H1 (cell line): ENCODE measurements around the gene GNB5. TPM values are rescaled to one million over a fixed set of nuclear protein-coding genes. Genes with fewer than 3 reads are reported as not detected.

Experiments used
- CTCF ChIA-PET: fragments of 300-600 bp; sonication (Branson Sonifier 250); formaldehyde crosslinking; loops from one replicate; lab custom pipeline; 2021; ENCODE audit not compliant: partially characterized antibody; lab: Charles Lee
- POLR2A ChIA-PET: fragments of 300-600 bp; sonication (Branson Sonifier 250); formaldehyde crosslinking; loops from one replicate; lab custom pipeline; 2021; ENCODE audit warnings: inconsistent platforms; ENCODE audit not compliant: partially characterized antibody; lab: Charles Lee
- DNase-seq, 2 experiments: peaks; one replicate each; pipeline versions ENCODE4 v3.0.0 to v3.0.0-alpha.2; 2010 to 2022; ENCODE audit warnings: low spot score in 2 of 2, low read depth in 1 of 2, mixed read lengths in 1 of 2
- FAIRE-seq: peaks from 2 replicates; lab custom pipeline; 2011; peaks lifted over from hg19 to GRCh38; lab: Jason Lieb, UNC
- H2AFZ ChIP-seq: 2 replicates; pipeline ENCODE4 v1.8.1; 2012; ENCODE audit warnings: low read length, inconsistent platforms
- H2AK5ac ChIP-seq: 2 replicates; pipeline ENCODE4 v1.6.1; 2013; ENCODE audit warnings: low read depth, low read length
- H2BK120ac ChIP-seq: replicated peaks from 2 replicates; pipeline ENCODE3; 2013; ENCODE audit warnings: low read depth, low read length, inconsistent platforms
- H2BK12ac ChIP-seq: 2 replicates; pipeline ENCODE4 v1.6.1; 2013; ENCODE audit warnings: low read depth, low read length
- H2BK15ac ChIP-seq: 2 replicates; pipeline ENCODE4 v1.6.1; 2013; ENCODE audit warnings: low read length
- H2BK20ac ChIP-seq: 2 replicates; pipeline ENCODE4 v1.6.1; 2013; ENCODE audit warnings: low read length
- H2BK5ac ChIP-seq: 2 replicates; pipeline ENCODE4 v1.6.1; 2013; ENCODE audit warnings: low read depth, low read length
- H3K14ac ChIP-seq: 2 replicates; pipeline ENCODE4 v1.6.1; 2013; ENCODE audit warnings: inconsistent platforms; ENCODE audit not compliant: insufficient read length
- H3K18ac ChIP-seq: 2 replicates; pipeline ENCODE4 v1.6.1; 2013; ENCODE audit warnings: low read length; ENCODE audit errors: extremely low read depth
- H3K23ac ChIP-seq: 2 replicates; pipeline ENCODE4 v1.6.1; 2013; ENCODE audit warnings: inconsistent platforms; ENCODE audit not compliant: insufficient read length
- H3K23me2 ChIP-seq: 2 replicates; pipeline ENCODE4 v1.6.1; 2013; ENCODE audit warnings: low read depth, low read length
- H3K27ac ChIP-seq: 2 replicates; pipeline ENCODE4 v1.6.1; 2011; ENCODE audit warnings: low read depth, low read length, inconsistent platforms
- H3K27me3 ChIP-seq, 4 experiments: replicated peaks in 1 of 4; 1 replicate in 1 of 4; 2 replicates in 3 of 4; pipeline versions ENCODE4 v1.6.1 to v1.8.1; 2011 to 2013; ENCODE audit warnings: low read length in 3 of 4, mild to moderate bottlenecking in 3 of 4, inconsistent platforms in 2 of 4, mixed read lengths in 2 of 4, moderate library complexity in 1 of 4; ENCODE audit not compliant: control insufficient read depth in 3 of 4, insufficient read depth in 3 of 4; ENCODE audit errors: extremely low read depth in 1 of 4
- H3K36me3 ChIP-seq, 4 experiments: 2 replicates each; pipeline versions ENCODE4 v1.6.1 to v1.8.1; 2011 to 2013; ENCODE audit warnings: mild to moderate bottlenecking in 4 of 4, low read length in 3 of 4, moderate library complexity in 2 of 4, control low read depth in 1 of 4, inconsistent platforms in 1 of 4; ENCODE audit not compliant: insufficient read depth in 4 of 4, control insufficient read depth in 2 of 4
- H3K4ac ChIP-seq: replicated peaks from 2 replicates; pipeline ENCODE3; 2013; ENCODE audit warnings: low read length, low read depth, mixed read lengths, inconsistent platforms; ENCODE audit not compliant: insufficient read length
- H3K4me1 ChIP-seq, 4 experiments: replicated peaks in 1 of 4; 1 replicate in 1 of 4; 2 replicates in 3 of 4; pipeline versions ENCODE4 v1.6.1 to v1.8.1; 2011 to 2013; ENCODE audit warnings: low read length in 3 of 4, inconsistent platforms in 2 of 4, mixed read lengths in 1 of 4; ENCODE audit not compliant: insufficient read depth in 4 of 4, control insufficient read depth in 3 of 4
- H3K4me2 ChIP-seq, 2 experiments: 2 replicates each; pipeline versions ENCODE4 v1.6.1 to v1.8.1; 2011 to 2013; ENCODE audit warnings: low read depth in 2 of 2, low read length in 2 of 2, control low read depth in 1 of 2, inconsistent platforms in 1 of 2, mild to moderate bottlenecking in 1 of 2; ENCODE audit not compliant: insufficient read depth in 1 of 2
- H3K4me3 ChIP-seq, 4 experiments: fragments of 200-600, 300-600 bp in 1 of 4; sonication (generic), shearing (Covaris generic), sonication (Bioruptor Twin) in 1 of 4; 2 replicates each; pipeline versions ENCODE4 v1.5.1 to v1.8.1; 2011 to 2016; ENCODE audit warnings: low read length in 4 of 4, low read depth in 3 of 4, control low read depth in 2 of 4, inconsistent platforms in 2 of 4, mild to moderate bottlenecking in 2 of 4, mixed read lengths in 1 of 4, moderate library complexity in 1 of 4; ENCODE audit not compliant: insufficient read depth in 2 of 4; ENCODE audit errors: extremely low read depth in 1 of 4
- H3K56ac ChIP-seq: replicated peaks from 2 replicates; pipeline ENCODE3; 2013; ENCODE audit warnings: low read depth, mild to moderate bottlenecking, mixed read lengths, low read length, inconsistent platforms; ENCODE audit not compliant: insufficient read length
- H3K79me1 ChIP-seq: 2 replicates; pipeline ENCODE4 v1.6.1; 2013; ENCODE audit warnings: low read depth, low read length, control low read depth
- H3K79me2 ChIP-seq, 2 experiments: 2 replicates each; pipeline versions ENCODE4 v1.6.1 to v1.8.1; 2012 to 2013; ENCODE audit warnings: low read length in 2 of 2, mild to moderate bottlenecking in 2 of 2, inconsistent platforms in 1 of 2; ENCODE audit not compliant: insufficient read depth in 2 of 2, control insufficient read depth in 1 of 2
- H3K9ac ChIP-seq, 4 experiments: replicated peaks in 1 of 4; 1 replicate in 1 of 4; 2 replicates in 3 of 4; pipeline versions ENCODE4 v1.6.1 to v1.8.1; 2011 to 2013; ENCODE audit warnings: low read depth in 3 of 4, low read length in 3 of 4, control low read depth in 2 of 4, mild to moderate bottlenecking in 2 of 4, moderate library complexity in 2 of 4, inconsistent platforms in 1 of 4; ENCODE audit errors: extremely low read depth in 1 of 4
- H3K9me3 ChIP-seq, 2 experiments: 2 replicates each; pipeline versions ENCODE4 v1.6.1 to v1.8.1; 2012 to 2013; ENCODE audit warnings: mild to moderate bottlenecking in 2 of 2, moderate library complexity in 2 of 2, control low read depth in 1 of 2, inconsistent platforms in 1 of 2, low read depth in 1 of 2, low read length in 1 of 2, mixed read lengths in 1 of 2; ENCODE audit not compliant: insufficient read depth in 2 of 2
- H4K20me1 ChIP-seq, 2 experiments: replicated peaks in 1 of 2; 2 replicates each; pipeline versions ENCODE3 to v1.8.1; 2011 to 2013; ENCODE audit warnings: inconsistent platforms in 2 of 2, low read length in 2 of 2, mild to moderate bottlenecking in 1 of 2; ENCODE audit not compliant: insufficient read depth in 2 of 2, control insufficient read depth in 1 of 2
- H4K5ac ChIP-seq: 2 replicates; pipeline ENCODE4 v1.6.1; 2013; ENCODE audit warnings: low read length, low read depth, mixed read lengths, inconsistent platforms; ENCODE audit not compliant: insufficient read length
- H4K8ac ChIP-seq: 2 replicates; pipeline ENCODE4 v1.8.0; 2013; ENCODE audit warnings: mild to moderate bottlenecking, moderate library complexity, low read length, inconsistent platforms; ENCODE audit not compliant: insufficient read depth; ENCODE audit errors: extremely low read depth
- H4K91ac ChIP-seq: replicated peaks from 2 replicates; pipeline ENCODE3; 2013; ENCODE audit warnings: low read length, mixed read lengths, inconsistent platforms; ENCODE audit not compliant: insufficient read length
- EP300 ChIP-seq, 2 experiments: IDR thresholded peaks; 1 replicate in 1 of 2; 2 replicates in 1 of 2; pipeline ENCODE4 v1.6.1; 2011 to 2012; ENCODE audit warnings: low read depth in 2 of 2, low read length in 2 of 2, mild to moderate bottlenecking in 2 of 2, borderline replicate concordance in 1 of 2, inconsistent platforms in 1 of 2, moderate library complexity in 1 of 2
- MAX ChIP-seq: IDR thresholded peaks from 2 replicates; pipeline ENCODE4 v1.6.1; 2012; ENCODE audit warnings: inconsistent platforms
- SIRT6 ChIP-seq: IDR thresholded peaks from one replicate; pipeline ENCODE4 v1.7.1; 2012; ENCODE audit warnings: low read length, inconsistent platforms
- WGBS, 2 experiments: shearing (Covaris generic) in 1 of 2; methylation state at CpG; one replicate each; pipeline versions ENCODE4 v1.1.6 to v1.1.7; 2013 to 2015; ENCODE audit warnings: low lambda C conversion rate in 2 of 2, mixed read lengths in 2 of 2, inconsistent platforms in 1 of 2, low coverage in 1 of 2, missing lambda C conversion rate in 1 of 2; ENCODE audit not compliant: insufficient replicate concordance in 2 of 2, insufficient coverage in 1 of 2, insufficient read length in 1 of 2; ENCODE audit errors: extremely low coverage in 1 of 2, missing lambda C conversion rate in 1 of 2; 5-methylcytosine and 5-hydroxymethylcytosine counted together
- polyA plus RNA-seq, 7 experiments: library from polyadenylated mRNA; depleted of rRNA in 3 of 7; stranded (reverse) in 5 of 7; unstranded in 2 of 7; fragments of >200 nt in 5 of 7; fragments of 200-250 nt in 2 of 7; gene quantifications; 1 replicate in 5 of 7; 2 replicates in 1 of 7; 4 replicates in 1 of 7; pipeline versions ENCODE4 v1.2.1 to v1.2.3, GENCODE V29; 2011 to 2013; ENCODE audit warnings: missing spikeins in 2 of 7, mixed read lengths in 2 of 7
- total RNA-seq: library from RNA; stranded (reverse); fragmentation: NEBNext Ultra II Directional; extraction: Animal tissue kit (Norgen Biotek cat#: 25700); gene quantifications from 2 replicates; pipeline ENCODE4 v1.2.1, GENCODE V29; 2021

GNB5 gene
- total and polyA plus RNA-seq, 2 of the 8 experiments (the other 6 are each of a cell fraction or from before 2014, with no cell fraction given), result 21.7 to 42.5 TPM

GRCh38 chr15:52069559-52069958, 121.6 kb downstream of the GNB5 start:
- Histone ChIP-seq H3K4me1 (peaks cover 0 to 2% (median 0%) of the 10 kb centered on the region in 4 experiments; a peak in 1 of 7 replicates), H4K5ac (no peak overlapping the region), H2BK20ac (no peak overlapping the region), H3K27ac (no peak overlapping the region), H3K27me3 (no peaks in the 10 kb centered on the region), H3K9ac (no peak overlapping the region), H3K23me2 (no peaks in the 10 kb centered on the region), H3K36me3 (peaks cover 0 to 6% (median 1%) of the 10 kb centered on the region in 4 experiments; a peak in 2 of 8 replicates), H2BK120ac (no peak overlapping the region), H2BK12ac (no peak overlapping the region), H2AFZ (no peak overlapping the region), H3K4me2 (no peak overlapping the region), H3K18ac (no peak overlapping the region), H2AK5ac (no peak overlapping the region), H4K91ac (no peak overlapping the region), H3K56ac (no peak overlapping the region), H3K14ac (no peak overlapping the region), H3K79me1 (no peaks in the 10 kb centered on the region), H3K4me3 (no peak overlapping the region), H4K8ac (no peak overlapping the region), H2BK5ac (no peak overlapping the region), H3K9me3 (no peaks in the 10 kb centered on the region), H4K20me1 (no peaks in the 10 kb centered on the region), H3K79me2 (no peaks in the 10 kb centered on the region), H3K4ac (no peak overlapping the region), H2BK15ac (no peak overlapping the region), H3K23ac (no peak overlapping the region)
- DNase-seq (no peak), FAIRE-seq (no peak)
- TF ChIP-seq MAX, result no peak
- no peak for TF ChIP-seq EP300 (IDR thresholded peaks at IDR 0.05; ENCODE audit: borderline replicate concordance in 1 of 2, low read depth in 2 of 2, low read length in 2 of 2)
- no peak for TF ChIP-seq SIRT6
- POLR2A ChIA-PET, result interaction anchor here (1.0 to 1.6 kb wide), 6 partner anchors 9 to 98 kb away, joined by 3 to 4 read pairs (median 3); partner anchors contain the start of genes BCL2L10 and LEO1
- 97% methylated on average over 5 of the region's 5 CpGs; no CpG with 5 or more reads in 1 of the 2 experiments for WGBS, 2 experiments
- CTCF ChIA-PET, result interaction anchor here (0.6 to 7.1 kb wide), 13 partner anchors 9 to 286 kb away, joined by 3 to 55 read pairs (median 4); no protein-coding TSS in a partner anchor
